HG03460 (cell line): ENCODE measurements around the gene KLHL25.
"Not testable (repeated sequence)": the region's sequence is repeated elsewhere in the genome, so short reads cannot be mapped to it uniquely, and the experiment has no call there.

Source experiments
- ATAC-seq: cut with Tn5 transposase; IDR thresholded peaks from one replicate; pipeline ENCODE4 v1.9.1; 2021; ENCODE audit not compliant: unreplicated experiment

KLHL25 gene

DNA sequence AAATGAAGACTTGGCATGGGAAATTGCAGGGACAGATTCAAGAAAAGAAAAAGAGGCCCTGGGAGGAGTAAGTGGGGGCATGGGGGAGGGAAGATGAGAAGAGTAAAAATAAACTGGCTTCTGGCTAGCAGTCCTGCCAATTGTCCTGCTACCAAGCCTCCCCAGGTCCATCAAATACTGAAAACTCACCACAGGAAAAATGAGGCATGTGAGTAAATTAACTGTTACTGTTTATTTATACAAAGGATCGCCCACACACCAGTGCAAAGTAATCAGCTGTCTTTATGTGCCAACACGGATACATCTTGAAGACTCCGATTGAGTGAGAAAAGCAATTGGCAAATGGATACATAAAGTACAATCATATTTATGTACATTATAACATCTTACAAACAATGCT lies 10.7 kb upstream of the KLHL25 start:
- ATAC-seq, result no peak

DNA sequence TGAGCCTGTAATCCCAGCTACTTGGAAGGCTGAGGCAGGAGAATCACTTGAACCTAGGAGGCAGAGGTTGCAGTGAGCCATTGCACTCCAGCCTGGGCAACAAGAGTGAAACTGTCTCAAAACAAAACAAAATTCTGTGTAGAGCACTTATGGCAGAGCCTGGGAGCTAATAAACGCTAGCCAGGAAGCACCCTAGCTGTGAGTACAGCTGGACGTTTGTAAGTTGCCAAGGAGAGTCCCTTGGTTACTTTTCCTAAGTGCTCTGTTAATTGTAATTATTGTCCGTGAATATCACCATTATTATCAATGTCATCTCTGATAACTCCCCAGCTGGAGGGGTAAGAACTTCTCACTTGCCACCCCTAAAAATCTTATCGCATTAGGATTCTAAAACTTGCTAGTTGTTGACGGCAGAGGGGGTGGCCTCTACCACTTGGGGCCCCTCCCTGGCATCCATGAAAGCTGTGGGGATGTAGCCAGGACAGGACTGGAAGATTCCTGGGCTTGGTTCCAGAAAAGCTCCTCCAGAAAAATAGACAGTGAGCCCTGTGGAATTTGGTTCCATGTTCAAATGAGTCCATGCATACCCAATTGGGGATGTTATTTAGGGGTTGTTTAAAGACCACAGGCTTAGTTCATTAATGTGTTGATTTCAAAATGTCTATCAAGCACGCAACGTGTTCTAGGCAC lies 9.9 kb upstream of the KLHL25 start:
- ATAC-seq, result no peak

DNA sequence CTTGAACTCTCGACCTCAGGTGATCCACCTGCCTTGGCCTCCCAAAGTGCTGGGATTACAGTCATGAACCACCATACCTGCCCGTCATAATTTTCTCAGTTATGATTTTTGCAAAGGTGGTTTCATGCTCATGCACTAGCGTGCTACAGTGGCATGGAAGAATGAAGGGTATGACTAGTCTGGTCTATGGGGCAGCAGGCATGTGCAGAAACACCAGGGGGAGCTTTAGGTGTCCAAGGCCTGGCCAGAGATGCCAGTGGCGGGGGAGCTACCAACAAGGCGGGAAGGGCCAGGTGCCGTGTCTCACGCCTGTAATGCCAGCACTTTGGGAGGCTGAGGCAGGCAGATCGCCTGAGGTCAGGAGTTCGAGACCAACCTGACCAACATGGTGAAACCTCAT lies 7.9 kb upstream of the KLHL25 start:
- ATAC-seq, result not testable (repeated sequence)

DNA sequence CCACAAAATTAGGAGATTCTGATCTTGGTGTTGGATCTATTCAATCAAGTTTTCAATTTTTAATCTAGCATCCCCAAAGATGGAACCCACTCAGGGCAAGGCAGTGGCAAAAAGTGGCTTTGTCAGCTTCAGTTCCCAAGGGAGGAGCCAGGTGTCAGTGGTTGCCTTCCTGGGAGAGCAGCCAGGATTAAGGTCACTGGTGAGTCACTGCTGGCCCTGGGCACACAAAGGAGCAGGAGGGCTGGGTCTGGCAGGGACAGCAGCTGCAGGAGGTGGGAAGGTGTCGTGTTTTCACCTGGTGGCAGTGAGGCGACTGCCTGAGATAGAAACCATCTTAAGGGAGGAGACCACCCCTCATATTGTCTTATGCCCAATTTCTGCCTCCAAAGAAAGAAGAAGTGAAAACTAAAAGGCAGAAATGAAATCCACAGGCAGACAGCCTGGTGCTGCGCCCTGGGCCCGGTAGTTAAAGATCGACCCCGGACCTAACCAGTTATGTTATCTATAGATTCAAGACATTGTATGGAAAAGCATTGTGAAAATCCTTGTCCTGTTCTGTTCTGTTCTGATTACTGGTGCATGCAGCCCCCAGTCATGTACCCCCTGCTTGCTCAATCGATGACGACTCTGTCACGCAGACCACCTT lies 5.9 kb upstream of the KLHL25 start:
- ATAC-seq, result no peak

DNA sequence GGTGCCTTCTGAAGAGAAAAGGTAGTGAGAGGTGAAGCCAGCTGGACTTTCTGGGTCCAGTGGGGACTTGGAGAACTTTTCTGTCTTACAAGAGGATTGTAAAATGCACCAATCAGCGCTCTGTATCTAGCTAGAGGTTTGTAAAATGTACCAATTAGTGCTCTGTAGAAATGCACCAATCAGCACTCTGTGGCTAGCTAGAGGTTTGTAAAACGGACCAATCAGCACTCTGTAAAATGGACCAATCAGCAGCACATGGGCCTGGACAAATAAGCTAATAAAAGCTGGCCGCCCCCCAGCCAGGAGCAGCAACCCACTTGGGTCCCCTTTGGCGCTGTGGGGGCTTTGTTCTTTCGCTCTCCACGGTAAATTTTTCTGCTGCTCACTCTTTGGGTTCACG lies 1.6 kb upstream of the KLHL25 start:
- ATAC-seq, result not testable (repeated sequence)

DNA sequence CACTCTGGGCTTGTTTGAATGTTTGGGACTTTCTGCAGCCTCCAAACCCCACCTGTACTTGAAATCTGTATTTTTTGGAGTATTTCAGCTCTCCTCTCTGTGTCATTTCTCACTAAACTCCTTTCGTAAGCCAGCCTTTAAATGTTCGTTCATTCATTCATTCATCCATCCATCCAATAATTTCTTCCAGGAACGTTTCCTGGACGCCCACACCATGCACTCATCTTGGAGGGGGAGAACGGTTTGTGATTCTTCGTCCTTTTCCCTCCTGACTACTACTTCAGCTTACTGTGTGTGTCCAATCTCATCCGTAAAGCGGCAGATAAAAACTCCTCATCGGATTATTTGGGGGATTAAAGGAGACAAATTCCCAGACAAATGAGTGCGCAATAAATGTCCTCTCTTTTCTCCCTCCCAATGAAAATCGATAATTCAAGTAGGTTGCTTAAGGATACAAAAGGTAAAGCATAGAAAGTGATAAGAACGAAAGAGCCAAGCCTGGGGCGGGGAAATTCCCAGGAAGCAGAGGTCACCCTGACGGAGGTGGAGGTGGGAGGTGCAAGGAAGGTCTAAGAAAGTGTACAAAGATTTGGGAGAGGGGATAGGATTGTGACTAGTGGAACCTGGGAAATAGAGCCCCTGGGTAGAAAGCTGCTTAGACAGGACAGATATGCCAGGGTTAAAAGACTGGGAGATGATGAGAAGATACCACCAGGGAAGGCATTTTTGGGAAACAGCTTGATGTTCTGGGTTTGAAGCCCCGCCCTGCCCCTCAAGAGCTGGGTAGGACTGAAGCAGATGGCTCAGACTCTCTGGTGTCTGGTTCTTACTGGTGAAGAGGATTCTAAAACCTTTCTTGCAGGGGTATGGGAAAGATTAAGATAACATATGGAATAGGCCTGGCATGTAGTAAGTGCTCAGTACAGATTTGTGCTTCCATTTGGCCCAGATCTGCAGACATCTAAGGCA lies 896 bp upstream of the KLHL25 start:
- ATAC-seq, result no peak

DNA sequence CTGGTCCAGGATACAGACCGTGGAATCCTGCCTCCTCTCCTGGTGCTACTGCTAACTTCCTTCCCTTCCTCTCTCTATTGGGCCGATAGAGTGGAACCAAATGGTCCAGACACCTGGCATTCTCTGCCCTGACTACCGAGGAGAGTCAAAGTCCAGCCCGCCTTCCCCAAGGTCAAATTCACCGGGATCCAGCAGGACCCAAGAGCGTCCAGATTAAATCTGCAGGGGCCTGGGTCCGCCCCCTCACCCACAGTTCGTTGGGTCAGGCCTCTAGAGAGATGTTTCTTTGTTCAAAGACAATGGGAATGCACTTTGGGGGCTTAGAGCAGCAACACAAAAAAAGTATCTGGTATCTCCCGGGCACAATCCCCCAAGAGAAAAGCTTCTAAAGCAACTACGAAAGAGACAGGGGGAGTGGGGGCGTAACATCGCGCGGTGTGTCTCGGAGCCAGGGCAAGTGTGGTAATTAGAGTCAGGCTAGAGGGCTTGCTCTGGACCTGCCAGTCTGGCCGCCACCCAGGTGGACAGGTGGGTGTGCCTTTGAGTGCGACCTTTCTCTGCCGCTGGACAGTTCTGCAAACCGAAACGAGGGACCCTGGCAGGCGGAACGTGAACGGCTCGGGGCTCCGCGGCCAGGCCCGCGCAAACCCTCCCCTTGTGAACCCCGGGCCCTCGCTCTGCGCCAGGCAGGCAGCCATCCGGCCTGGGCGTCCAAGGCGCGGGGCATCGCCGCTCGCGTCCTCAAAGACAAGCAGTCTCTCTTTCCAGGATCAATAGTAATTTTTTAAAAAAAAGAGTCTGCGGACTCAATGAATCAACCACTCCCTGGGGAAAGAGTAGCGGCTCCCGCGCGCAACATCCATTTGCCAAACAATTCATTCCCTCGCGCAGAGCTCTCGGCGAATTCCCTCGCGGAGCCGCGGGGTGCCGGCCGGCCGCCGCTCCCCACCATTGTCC lies 806 bp downstream of the KLHL25 start:
- peak; percentile 43 for ATAC-seq

DNA sequence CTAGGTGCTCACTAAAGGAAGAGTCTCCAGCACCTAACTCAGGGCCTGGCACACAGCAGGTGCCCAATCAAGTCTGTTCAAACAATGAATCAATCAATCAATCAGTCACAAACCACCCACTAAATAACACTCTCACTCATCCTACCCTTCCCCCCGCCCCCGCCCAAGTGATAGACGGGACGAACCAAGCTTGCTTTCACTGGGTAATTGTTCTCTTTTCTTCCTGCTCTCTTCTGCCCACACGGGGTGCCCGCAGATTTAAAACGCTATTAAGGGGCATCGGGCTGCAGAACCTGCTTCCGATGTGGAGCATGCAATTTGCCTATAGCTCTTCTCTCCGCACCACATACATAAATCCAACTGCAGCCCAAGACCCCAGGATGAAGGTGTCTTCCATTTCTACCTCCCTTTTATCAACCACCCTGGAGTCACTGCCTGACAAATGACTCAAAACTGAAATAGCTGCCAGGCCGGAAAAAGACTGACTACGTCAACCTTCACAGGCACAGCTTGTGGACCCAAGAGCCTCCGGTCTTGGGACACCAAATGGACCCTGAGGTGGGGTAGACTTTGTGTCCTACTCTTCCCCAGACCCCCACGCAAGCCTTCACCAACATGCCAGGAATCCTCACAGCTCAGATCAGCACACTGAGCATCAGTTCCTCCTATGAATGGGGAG lies 1.7 kb downstream of the KLHL25 start:
- ATAC-seq, result no peak

DNA sequence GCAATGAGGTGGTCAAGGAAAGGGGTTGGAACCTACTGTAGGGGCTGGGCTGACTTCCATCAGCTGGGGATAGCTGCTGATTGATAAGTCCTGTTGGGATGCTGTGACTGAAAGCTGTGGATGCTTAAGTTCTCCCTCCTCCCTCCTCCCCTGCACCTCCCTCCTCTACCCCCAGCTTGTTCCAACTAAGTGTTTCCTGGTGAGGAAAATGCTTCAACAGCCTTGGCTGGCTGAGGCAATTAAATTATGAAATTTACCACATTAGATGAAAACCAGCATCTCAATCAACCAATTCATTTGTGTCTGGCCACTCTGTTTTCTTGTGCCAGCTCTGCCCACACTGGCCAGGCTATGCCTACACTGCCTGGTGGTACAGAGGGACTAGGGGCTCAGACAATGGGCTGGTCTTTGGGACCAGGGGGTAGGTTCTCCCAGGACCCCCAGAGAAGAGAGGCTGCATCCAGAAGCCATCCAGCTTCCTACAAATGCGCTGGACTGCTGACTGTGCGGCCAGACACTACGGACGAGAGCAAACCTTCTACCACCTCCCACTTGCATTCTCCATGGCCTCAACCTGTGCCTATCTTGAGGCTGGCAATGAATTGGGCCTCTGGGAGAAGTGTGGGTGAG lies 2.5 kb downstream of the KLHL25 start:
- no peak for ATAC-seq

DNA sequence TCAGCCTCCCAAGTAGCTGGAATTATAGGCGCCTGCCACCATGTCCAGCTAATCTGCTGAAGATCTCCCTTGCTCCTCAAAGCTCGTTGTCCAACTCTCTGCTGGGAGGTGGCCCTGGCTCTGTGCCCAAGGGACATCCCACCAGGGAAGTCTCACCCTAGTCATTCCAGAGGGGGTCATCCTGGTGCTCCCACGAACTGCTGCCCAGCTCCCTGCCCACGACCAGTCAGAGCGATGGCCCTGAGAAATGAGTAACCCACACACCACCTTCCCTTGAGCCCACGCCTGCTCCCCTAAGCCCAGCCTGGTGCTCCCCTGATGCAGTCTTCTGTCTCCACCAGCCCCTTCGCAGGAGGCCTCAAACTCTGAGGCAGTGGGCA lies 5.2 kb downstream of the KLHL25 start:
- ATAC-seq, result no peak

DNA sequence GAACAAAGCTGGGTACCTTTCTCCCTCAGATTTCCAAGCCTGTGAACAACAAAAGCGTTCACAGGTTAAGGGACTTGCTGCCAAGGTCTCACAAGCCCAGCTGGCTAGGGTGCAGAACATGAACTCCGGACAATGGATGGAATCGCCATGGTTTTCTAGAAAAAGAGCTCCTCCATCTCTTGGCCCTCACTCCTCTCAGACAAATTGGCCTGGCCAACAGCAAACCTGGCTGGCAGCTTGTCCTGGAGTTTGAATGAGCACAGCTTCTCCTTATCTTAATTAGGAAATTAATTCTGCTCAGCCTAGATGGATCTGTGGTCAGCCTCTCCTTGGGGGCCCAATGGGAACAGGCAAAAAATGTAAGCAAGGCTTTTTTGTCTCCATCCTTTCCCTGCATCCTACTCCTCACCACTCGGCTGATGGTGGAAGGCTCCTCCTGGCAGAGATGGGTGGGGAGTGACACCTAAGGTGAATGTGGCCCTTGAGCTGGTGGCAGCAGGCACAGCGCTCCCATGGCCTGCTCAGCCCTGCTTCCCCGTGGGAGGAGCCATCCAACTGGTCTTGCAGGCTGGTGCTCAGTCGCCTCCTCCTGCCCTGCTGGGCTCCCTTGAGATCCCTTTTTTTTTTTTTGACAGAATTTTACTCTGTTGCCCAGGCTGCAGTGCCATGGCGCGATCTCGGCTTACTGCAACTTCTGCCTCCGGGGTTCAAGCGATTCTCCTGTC lies 5.8 kb downstream of the KLHL25 start:
- no peak for ATAC-seq

DNA sequence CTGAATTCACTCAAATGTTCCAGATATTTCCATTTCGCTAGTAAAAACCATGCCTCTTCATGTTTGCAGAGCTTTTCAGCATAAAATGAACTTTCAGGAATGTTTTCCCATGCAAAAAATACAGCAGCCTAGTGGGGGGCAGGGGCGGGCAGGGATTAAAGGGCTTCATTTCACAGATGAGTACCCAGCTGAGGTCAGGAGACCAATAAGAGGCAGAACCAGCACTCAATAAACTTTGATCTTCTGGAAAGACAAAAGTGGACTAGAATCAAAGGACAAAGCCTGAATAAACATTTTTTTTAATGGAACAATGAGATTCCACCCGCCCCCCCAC lies 8.0 kb downstream of the KLHL25 start:
- ATAC-seq, result no peak

DNA sequence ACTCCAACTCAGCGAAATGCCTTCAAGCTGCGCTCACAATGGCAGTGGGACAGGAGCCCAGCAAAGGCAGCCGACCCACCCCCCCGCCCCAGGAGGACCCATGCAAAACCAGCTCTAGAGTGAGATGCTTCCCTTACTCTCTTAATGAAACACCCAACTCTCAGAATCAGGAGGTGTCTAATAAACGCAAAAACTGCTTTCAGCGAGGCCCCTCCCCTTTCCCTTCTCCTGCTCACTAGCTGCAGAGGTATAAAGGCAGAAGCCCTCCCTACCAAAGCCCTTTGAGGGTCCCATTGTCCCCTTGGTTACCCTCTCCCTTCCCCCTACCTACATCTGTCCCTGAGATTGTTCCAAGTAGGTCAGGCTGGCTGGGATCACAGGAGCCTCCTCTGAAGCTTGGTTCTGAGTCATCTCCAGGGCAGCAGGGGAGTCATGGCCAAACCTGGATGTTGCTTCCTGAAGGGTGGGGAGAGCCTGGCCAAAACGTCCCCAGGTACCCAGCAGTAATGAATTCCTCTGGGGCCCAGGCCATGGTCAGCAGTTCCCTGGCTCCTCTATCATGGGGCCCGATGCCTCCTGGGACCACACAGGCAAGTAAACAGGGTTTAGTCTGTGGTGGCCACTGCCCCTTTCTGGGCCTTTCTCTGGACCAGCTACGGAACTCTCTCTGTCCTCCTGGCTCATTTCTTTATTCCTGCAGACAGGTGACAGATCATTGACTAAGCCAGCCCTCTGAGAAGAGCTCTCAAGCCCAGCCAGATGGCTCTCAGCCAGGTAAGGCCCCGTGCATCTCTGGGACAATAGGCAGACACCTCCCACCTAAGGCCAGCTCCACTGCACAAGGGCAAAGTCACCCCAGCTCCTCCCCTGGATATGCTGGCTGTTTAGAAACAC lies 8.6 kb downstream of the KLHL25 start:
- ATAC-seq, result no peak

DNA sequence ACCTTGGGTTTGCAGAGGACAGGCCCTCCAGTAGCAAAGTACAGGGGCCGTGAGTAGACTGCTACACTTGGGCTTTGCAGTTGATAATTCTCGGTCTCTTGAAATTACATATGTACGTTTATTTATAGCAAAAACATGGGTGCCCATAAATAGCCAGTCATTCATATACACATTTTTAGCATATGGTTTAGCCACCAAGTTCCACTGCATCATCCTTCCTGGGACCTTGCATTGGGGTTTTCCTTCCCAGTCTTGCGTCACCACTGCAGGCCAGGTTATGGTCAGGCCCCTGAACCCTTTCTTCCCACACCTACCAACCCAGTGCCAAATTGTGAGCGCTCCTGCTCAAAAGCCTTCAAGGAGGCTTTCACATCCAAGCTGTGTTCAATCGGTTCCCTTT lies 12.7 kb downstream of the KLHL25 start:
- no peak for ATAC-seq

DNA sequence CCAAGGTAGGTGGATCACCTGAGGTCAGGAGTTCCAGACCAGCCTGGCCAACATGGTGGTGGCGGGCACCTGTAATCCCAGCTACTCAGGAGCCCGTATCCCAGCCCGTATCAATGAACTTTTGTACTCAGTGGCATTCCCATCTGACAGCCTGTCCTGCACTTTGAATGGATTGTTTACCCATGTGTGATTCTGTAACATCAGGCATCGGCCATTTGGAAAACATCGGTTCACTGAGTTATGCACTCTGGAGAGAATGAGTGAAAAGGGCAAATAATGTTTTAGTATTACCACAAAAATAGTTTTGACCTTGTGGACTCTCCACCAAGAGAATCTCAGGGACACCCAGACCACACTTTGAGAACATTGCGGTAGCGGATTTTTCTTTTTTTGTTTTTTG lies 13.6 kb downstream of the KLHL25 start:
- ATAC-seq, result no peak

DNA sequence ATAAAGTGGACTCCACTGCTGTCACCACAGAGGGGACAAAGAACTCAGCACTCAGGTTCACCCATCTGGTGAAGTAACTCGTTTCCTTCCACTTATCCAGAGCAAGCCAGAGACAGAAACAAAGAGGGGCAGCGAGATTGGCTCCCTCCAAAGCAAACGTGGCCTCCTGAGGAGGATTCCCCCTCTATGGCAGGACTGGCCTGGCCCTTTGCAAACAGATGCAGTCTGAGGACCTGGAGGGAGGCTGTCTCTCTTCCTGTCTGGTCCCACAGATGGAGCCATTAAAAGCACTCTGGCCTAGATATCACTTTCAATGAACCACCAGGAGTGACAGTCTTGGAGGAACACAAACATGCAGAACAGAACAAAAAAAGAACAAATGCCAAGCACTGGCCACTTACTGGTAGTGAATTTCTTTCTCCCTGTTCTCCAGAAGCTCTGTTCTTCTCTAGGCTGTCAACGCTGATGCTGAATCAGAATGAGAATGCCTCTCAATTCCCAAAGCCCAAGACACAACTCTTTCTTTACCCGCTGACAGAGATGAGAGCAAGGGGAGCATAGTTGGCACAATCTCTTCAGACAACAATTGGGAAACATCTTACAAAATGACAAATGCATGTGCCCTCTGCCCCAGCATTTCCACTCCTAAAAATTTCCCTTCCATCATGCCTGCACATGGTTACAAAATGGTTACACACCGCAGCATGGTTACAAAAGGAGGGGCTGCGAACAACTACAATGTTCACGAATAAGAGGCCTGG lies 14.3 kb downstream of the KLHL25 start:
- no peak for ATAC-seq

DNA sequence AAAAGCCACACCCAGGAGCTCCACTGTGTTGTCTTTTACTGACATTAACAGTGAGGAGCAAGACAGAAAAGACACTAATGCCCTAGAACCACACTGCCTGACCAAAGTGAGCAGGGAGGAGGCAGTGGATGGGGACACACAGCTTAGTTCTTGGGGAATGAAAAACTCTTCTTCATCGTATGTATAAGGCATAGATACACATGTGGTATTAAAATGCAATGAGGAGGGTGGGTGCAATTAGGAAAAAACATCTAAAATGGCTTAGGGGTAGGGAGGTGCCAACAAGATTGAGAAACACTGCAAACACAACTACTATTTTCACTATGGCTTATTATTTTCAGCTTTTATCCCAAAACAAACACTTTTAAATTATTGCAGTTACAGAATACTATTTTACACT lies 15.5 kb downstream of the KLHL25 start:
- ATAC-seq, result no peak
